Fibroblast of lung (primary cell): ENCODE data around the gene MCF2L2.

Source experiments
- CTCF ChIP-seq, 2 donors: IDR thresholded peaks in 1 of 2; conservative IDR thresholded peaks in 1 of 2; 1 replicate in 1 of 2; 2 replicates in 1 of 2; pipeline ENCODE4 v1.5.1; 2011 to 2012; ENCODE audit warnings: low read length in 2 of 2, control low read depth in 1 of 2, inconsistent platforms in 1 of 2, low read depth in 1 of 2, mild to moderate bottlenecking in 1 of 2
- EZH2 ChIP-seq: IDR thresholded peaks from 2 replicates; pipeline ENCODE4 v1.5.1; 2012; ENCODE audit warnings: low read length, control low read depth, mild to moderate bottlenecking; ENCODE audit errors: missing control alignments

GRCh38 chr3:183356920-183357319 lies 71.5 kb downstream of the MCF2L2 start:
- TF ChIP-seq CTCF (conservative IDR thresholded peaks at IDR 0.05 in 1 of 2, IDR thresholded peaks at IDR 0.05 in 1 of 2; ENCODE audit: low read depth in 1 of 2, low read length in 2 of 2) (no peak), EZH2 (no peak)
